PC-3 (cell line): ENCODE measurements around the gene SPSB1. TPM values are rescaled to one million over a fixed set of nuclear protein-coding genes. Genes with fewer than 3 reads are reported as not detected.

Source experiments
- ATAC-seq: fragments of 200-7000 bp; cut with Tn5 transposase; 2 replicates; pipeline ENCODE4 v1.9.1; 2020; ENCODE audit warnings: mild to moderate bottlenecking, moderate library complexity
- BruUV-seq: library from RNA; stranded (reverse); fragments of 400-500 nt; replicated peaks from 2 replicates; lab custom pipeline; 2021; lab: Mats Ljungman, UMichigan
- CTCF ChIA-PET: fragments of 300-600 bp; sonication (Branson Sonifier 250); formaldehyde crosslinking; loops from one replicate; lab custom pipeline; 2022; ENCODE audit warnings: antibody characterized with exemption; lab: Charles Lee
- POLR2A ChIA-PET: fragments of 300-600 bp; sonication (Branson Sonifier 250); formaldehyde crosslinking; loops from one replicate; lab custom pipeline; 2022; ENCODE audit warnings: antibody characterized with exemption; ENCODE audit not compliant: unreplicated experiment; lab: Charles Lee
- DNase-seq: peaks from one replicate; pipeline ENCODE4 v3.0.0-alpha.2; 2015
- H2AFZ ChIP-seq: fragments of 300-600 bp; sonication (generic); 2 replicates; pipeline ENCODE4 v1.6.0; 2016; ENCODE audit warnings: antibody characterized with exemption, low read length
- H3F3A ChIP-seq: fragments of 300-600 bp; sonication (generic); one replicate; pipeline ENCODE4 v1.6.0; 2017; ENCODE audit warnings: antibody characterized with exemption, low read length, control low read depth, mild to moderate bottlenecking; ENCODE audit not compliant: unreplicated experiment
- H3K27ac ChIP-seq: fragments of 300-600 bp; sonication (generic); 2 replicates; pipeline ENCODE4 v1.5.1; 2016; ENCODE audit warnings: mild to moderate bottlenecking, low read length
- H3K27me3 ChIP-seq: fragments of 300-600 bp; sonication (generic); 2 replicates; pipeline ENCODE4 v1.6.1; 2016; ENCODE audit warnings: low read length, mixed read lengths
- H3K36me3 ChIP-seq: fragments of 300-600 bp; sonication (generic); 2 replicates; pipeline ENCODE4 v1.6.1; 2016; ENCODE audit warnings: low read depth, mixed run types, low read length, mixed read lengths
- H3K4me1 ChIP-seq: fragments of 300-600 bp; sonication (generic); 2 replicates; pipeline ENCODE4 v1.5.1; 2016; ENCODE audit warnings: low read length; ENCODE audit not compliant: insufficient read depth
- H3K4me2 ChIP-seq: fragments of 300-600 bp; sonication (generic); 2 replicates; pipeline ENCODE4 v1.6.0; 2016; ENCODE audit warnings: low read length
- H3K4me3 ChIP-seq: fragments of 300-600 bp; sonication (generic); 2 replicates; pipeline ENCODE4 v1.5.1; 2016; ENCODE audit warnings: mild to moderate bottlenecking, low read length, mixed read lengths
- H3K79me2 ChIP-seq: fragments of 300-600 bp; sonication (generic); 2 replicates; pipeline ENCODE4 v1.6.1; 2017; ENCODE audit warnings: low read length, mixed read lengths
- H3K9ac ChIP-seq: fragments of 300-600 bp; sonication (generic); 2 replicates; pipeline ENCODE4 v1.6.0; 2016; ENCODE audit warnings: mild to moderate bottlenecking, low read length
- H3K9me2 ChIP-seq: fragments of 300-600 bp; sonication (generic); replicated peaks from 2 replicates; pipeline ENCODE4 v1.6.1; 2016; ENCODE audit warnings: mixed run types, low read length, mixed read lengths
- H3K9me3 ChIP-seq: fragments of 300-600 bp; sonication (generic); 2 replicates; pipeline ENCODE4 v1.6.1; 2016; ENCODE audit warnings: low read length, mixed read lengths
- H4K20me1 ChIP-seq: fragments of 300-600 bp; sonication (generic); 2 replicates; pipeline ENCODE4 v1.6.1; 2016; ENCODE audit warnings: low read length, mixed read lengths
- EZH2 ChIP-seq: fragments of 300-600 bp; sonication (generic); IDR thresholded peaks from one replicate; pipeline ENCODE4 v1.6.1; 2017; ENCODE audit warnings: antibody characterized with exemption, mild to moderate bottlenecking, low read length; ENCODE audit not compliant: unreplicated experiment
- EZH2phosphoT487 ChIP-seq: fragments of 300-600 bp; sonication (generic); IDR thresholded peaks from 2 replicates; pipeline ENCODE4 v1.6.1; 2018; ENCODE audit warnings: mild to moderate bottlenecking, antibody characterized with exemption, low read length, borderline replicate concordance
- intact Hi-C: fragments of 100-400 bp; cut with micrococcal nuclease; formaldehyde crosslinking; loops from 2 replicates; pipeline ENCODE4 v1.9.0; 2023
- total RNA-seq: library from RNA; depleted of rRNA; stranded (reverse); fragments of >200 nt; gene quantifications from 2 replicates; pipeline ENCODE4 v1.2.3, GENCODE V29; 2014
- TF ChIP-seq, protein P1 (sequence below): fragments of 300-600 bp; sonication (generic); conservative IDR thresholded peaks from 2 replicates; pipeline ENCODE4 v1.5.1; 2017; ENCODE audit warnings: antibody characterized with exemption, low read depth, mild to moderate bottlenecking, low read length

Gene SPSB1
- total RNA-seq, 1 experiment from 2014 or later = 18.1 TPM

DNA sequence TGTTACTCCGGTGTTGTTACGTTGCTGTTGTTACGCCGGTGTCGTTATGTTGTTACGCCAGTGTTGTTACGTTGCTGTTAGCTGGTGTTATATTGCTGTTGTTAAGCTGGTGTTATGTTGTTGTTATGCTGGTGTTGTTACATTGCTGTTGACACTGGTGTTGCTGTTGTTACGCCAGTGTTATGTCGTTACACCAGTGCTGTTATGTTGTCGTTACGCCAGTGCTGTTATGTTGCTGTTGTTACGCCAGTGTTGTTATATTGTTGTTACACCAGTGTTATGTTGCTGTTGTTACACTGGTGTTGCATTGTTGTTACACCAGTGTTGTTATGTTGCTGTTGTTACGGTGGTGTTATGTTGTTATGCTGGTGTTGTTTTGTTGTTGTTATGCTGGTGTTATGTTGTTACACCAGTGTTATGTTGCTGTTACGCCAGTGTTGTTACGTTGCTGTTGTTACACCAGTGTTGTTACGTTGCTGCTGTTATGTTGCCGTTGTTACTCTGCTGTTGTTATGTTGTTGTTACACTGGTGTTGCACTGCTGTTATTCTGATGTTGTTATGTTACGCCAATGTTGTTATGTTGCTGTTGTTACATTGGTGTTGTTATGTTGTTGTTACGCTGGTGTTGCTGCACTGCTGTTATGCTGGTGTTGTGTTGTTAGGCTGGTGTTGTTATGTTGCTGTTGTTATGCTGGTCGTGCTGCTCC is 32.5 kb upstream of the SPSB1 start:
- H3K27me3 ChIP-seq = no peaks in the 10 kb centered on the region
- no peak for DNase-seq
- no peaks in the 10 kb centered on the region for H3K4me1 ChIP-seq
- no peak overlapping the region for H2AFZ ChIP-seq
- no peak overlapping the region for H3K4me3 ChIP-seq
- no peaks in the 10 kb centered on the region for H3F3A ChIP-seq
- ChIA-PET POLR2A (no interaction called here), CTCF (no interaction called here)
- H4K20me1 ChIP-seq = no peaks in the 10 kb centered on the region
- no peaks in the 10 kb centered on the region for H3K79me2 ChIP-seq
- H3K9me3 ChIP-seq = no peaks in the 10 kb centered on the region; the same call in 1 of the 2 replicates
- H3K9ac ChIP-seq = no peak overlapping the region
- BruUV-seq = no TSS peak
- TF ChIP-seq EZH2 (no peak), EZH2phosphoT487 (no peak)
- TF ChIP-seq, protein P1, sequence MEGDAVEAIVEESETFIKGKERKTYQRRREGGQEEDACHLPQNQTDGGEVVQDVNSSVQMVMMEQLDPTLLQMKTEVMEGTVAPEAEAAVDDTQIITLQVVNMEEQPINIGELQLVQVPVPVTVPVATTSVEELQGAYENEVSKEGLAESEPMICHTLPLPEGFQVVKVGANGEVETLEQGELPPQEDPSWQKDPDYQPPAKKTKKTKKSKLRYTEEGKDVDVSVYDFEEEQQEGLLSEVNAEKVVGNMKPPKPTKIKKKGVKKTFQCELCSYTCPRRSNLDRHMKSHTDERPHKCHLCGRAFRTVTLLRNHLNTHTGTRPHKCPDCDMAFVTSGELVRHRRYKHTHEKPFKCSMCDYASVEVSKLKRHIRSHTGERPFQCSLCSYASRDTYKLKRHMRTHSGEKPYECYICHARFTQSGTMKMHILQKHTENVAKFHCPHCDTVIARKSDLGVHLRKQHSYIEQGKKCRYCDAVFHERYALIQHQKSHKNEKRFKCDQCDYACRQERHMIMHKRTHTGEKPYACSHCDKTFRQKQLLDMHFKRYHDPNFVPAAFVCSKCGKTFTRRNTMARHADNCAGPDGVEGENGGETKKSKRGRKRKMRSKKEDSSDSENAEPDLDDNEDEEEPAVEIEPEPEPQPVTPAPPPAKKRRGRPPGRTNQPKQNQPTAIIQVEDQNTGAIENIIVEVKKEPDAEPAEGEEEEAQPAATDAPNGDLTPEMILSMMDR = no peak
- no peak overlapping the region for H3K27ac ChIP-seq
- no peak for ATAC-seq
- intact Hi-C loops = no loop called here
- H3K36me3 ChIP-seq = no peaks in the 10 kb centered on the region; the same call in 1 of the 2 replicates
- no peaks in the 10 kb centered on the region for H3K9me2 ChIP-seq
- no peak overlapping the region for H3K4me2 ChIP-seq

DNA sequence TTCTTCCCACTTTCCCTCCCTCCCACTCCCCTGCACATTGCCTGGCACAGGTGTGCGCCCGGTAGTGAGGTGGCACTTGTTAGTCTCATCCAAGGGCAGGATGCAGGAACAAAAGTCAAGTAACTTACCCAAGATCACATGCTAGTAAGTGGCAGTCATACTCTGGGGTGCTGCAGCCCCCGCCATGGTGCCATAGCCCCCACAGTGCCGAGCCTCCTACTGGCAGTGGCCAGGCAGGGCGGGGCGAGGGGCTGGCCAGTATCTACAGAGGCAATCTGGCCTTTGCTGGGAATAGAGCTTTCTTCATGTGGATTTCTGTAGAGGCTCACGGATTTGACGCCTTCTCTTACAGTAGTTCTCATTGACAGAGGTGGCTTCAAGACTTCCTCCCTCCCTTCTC is 31.2 kb upstream of the SPSB1 start:
- Histone ChIP-seq H4K20me1 (no peaks in the 10 kb centered on the region), H3K36me3 (no peaks in the 10 kb centered on the region; the same call in 1 of the 2 replicates), H3K4me3 (no peak overlapping the region), H3K27ac (no peak overlapping the region), H3F3A (no peaks in the 10 kb centered on the region), H3K9ac (no peak overlapping the region), H3K79me2 (no peaks in the 10 kb centered on the region), H2AFZ (no peak overlapping the region), H3K27me3 (no peaks in the 10 kb centered on the region), H3K9me2 (no peaks in the 10 kb centered on the region), H3K4me2 (no peak overlapping the region), H3K9me3 (no peaks in the 10 kb centered on the region; the same call in 1 of the 2 replicates), H3K4me1 (no peaks in the 10 kb centered on the region)
- DNase-seq (no peak), ATAC-seq (no peak)
- BruUV-seq = no TSS peak
- ChIA-PET CTCF (no interaction called here), POLR2A (no interaction called here)
- intact Hi-C loops = no loop called here
- no peak for TF ChIP-seq EZH2phosphoT487
- TF ChIP-seq, protein P1 = no peak
